SU-DHL-6 (cell line): Measurements from ENCODE around the gene LHFPL6.

Source experiments
- H2AFZ ChIP-seq: fragments of 200-600 bp; sonication (generic); 2 replicates; pipeline ENCODE4 v1.6.1; 2014; ENCODE audit warnings: low read depth, mild to moderate bottlenecking, moderate library complexity, mixed read lengths, antibody characterized with exemption, low read length; ENCODE audit not compliant: severe bottlenecking
- H3F3A ChIP-seq: fragments of 200-600 bp; shearing (Covaris generic); 2 replicates; pipeline ENCODE4 v1.6.0; 2016; ENCODE audit warnings: antibody characterized with exemption, mild to moderate bottlenecking; ENCODE audit not compliant: insufficient read depth
- H3K27ac ChIP-seq: fragments of 200-600 bp; sonication (generic); 2 replicates; pipeline ENCODE4 v1.5.1; 2016; ENCODE audit warnings: low read depth, mild to moderate bottlenecking, low read length, moderate library complexity, mixed read lengths
- H3K27me3 ChIP-seq: fragments of 200-600 bp; sonication (generic), shearing (Covaris generic); 2 replicates; pipeline ENCODE4 v1.6.0; 2014; ENCODE audit warnings: mild to moderate bottlenecking, low read length
- H3K36me3 ChIP-seq: fragments of 200-600 bp; sonication (generic); 2 replicates; pipeline ENCODE4 v1.6.1; 2014; ENCODE audit warnings: mild to moderate bottlenecking, low read length, mixed read lengths
- H3K4me2 ChIP-seq: fragments of 300-600, 200-600 bp; shearing (Covaris generic), sonication (generic); 2 replicates; pipeline ENCODE4 v1.6.0; 2014; ENCODE audit warnings: low read length, low read depth, mild to moderate bottlenecking; ENCODE audit not compliant: poor library complexity, severe bottlenecking
- H3K4me3 ChIP-seq: fragments of 200-600 bp; sonication (generic); 2 replicates; pipeline ENCODE4 v1.5.1; 2014; ENCODE audit warnings: antibody characterized with exemption, low read length, mild to moderate bottlenecking, mixed read lengths; ENCODE audit not compliant: insufficient read depth, poor library complexity, severe bottlenecking
- H3K79me2 ChIP-seq: fragments of 200-600 bp; sonication (generic); 2 replicates; pipeline ENCODE4 v1.6.1; 2014; ENCODE audit warnings: mild to moderate bottlenecking, low read length, moderate library complexity; ENCODE audit not compliant: insufficient read depth
- H3K9ac ChIP-seq: fragments of 200-600 bp; sonication (generic); 2 replicates; pipeline ENCODE4 v1.7.0; 2014; ENCODE audit warnings: mild to moderate bottlenecking, low read length
- H3K9me2 ChIP-seq: fragments of 200-600 bp; sonication (generic); replicated peaks from 2 replicates; pipeline ENCODE4 v1.6.1; 2014; ENCODE audit warnings: low read length; ENCODE audit not compliant: insufficient read depth
- H3K9me3 ChIP-seq: fragments of 200-600 bp; sonication (generic); 2 replicates; pipeline ENCODE4 v1.6.1; 2014; ENCODE audit warnings: low read length, mixed read lengths; ENCODE audit not compliant: insufficient read depth
- H4K20me1 ChIP-seq: fragments of 200-600 bp; sonication (generic); 2 replicates; pipeline ENCODE4 v1.6.1; 2014; ENCODE audit warnings: low read depth, mild to moderate bottlenecking, antibody characterized with exemption, low read length, moderate library complexity, mixed read lengths
- EZH2phosphoT487 ChIP-seq: fragments of 200-600 bp; sonication (generic), shearing (Covaris generic); conservative IDR thresholded peaks from 2 replicates; pipeline ENCODE4 v1.6.1; 2018; ENCODE audit warnings: mild to moderate bottlenecking, antibody characterized with exemption, low read length, moderate library complexity, mixed read lengths
- TF ChIP-seq, protein P1 (sequence below): fragments of 200-600 bp; sonication (generic); IDR thresholded peaks from one replicate; pipeline ENCODE4 v1.5.1; 2017; ENCODE audit warnings: antibody characterized with exemption, mild to moderate bottlenecking, low read length, moderate library complexity; ENCODE audit not compliant: insufficient read depth, poor library complexity, severe bottlenecking

The LHFPL6 gene

DNA sequence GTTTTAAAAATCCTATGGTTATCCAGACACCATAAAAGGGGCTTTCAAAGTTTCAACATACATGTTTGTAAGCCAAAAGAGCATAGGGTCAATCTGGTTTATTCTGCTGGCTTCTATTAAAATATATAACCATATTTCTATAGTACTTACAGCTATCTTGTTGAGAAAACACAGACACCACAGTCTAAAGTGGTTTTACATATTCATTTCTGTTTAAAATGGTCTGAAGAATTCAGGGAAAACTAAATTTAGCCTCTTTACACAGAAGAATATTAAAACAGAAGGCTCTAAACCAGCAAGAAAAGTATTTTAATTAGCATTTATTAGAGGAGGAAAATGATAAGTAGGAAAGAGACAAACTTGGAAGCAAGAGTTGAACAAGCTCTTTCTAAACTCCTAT lies 203.9 kb downstream of the LHFPL6 start:
- Histone ChIP-seq H3K9ac (no peak overlapping the region), H3K36me3 (no peaks in the 10 kb centered on the region), H3K9me2 (no peaks in the 10 kb centered on the region), H3K4me2 (no peak overlapping the region), H3F3A (no peaks in the 10 kb centered on the region), H2AFZ (no peak overlapping the region), H3K27me3 (no peaks in the 10 kb centered on the region), H3K4me3 (no peak overlapping the region), H3K9me3 (no peaks in the 10 kb centered on the region), H4K20me1 (no peaks in the 10 kb centered on the region), H3K27ac (no peak overlapping the region), H3K79me2 (no peaks in the 10 kb centered on the region)
- TF ChIP-seq, protein P1, sequence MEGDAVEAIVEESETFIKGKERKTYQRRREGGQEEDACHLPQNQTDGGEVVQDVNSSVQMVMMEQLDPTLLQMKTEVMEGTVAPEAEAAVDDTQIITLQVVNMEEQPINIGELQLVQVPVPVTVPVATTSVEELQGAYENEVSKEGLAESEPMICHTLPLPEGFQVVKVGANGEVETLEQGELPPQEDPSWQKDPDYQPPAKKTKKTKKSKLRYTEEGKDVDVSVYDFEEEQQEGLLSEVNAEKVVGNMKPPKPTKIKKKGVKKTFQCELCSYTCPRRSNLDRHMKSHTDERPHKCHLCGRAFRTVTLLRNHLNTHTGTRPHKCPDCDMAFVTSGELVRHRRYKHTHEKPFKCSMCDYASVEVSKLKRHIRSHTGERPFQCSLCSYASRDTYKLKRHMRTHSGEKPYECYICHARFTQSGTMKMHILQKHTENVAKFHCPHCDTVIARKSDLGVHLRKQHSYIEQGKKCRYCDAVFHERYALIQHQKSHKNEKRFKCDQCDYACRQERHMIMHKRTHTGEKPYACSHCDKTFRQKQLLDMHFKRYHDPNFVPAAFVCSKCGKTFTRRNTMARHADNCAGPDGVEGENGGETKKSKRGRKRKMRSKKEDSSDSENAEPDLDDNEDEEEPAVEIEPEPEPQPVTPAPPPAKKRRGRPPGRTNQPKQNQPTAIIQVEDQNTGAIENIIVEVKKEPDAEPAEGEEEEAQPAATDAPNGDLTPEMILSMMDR, result no peak
- TF ChIP-seq EZH2phosphoT487, result no peak

DNA sequence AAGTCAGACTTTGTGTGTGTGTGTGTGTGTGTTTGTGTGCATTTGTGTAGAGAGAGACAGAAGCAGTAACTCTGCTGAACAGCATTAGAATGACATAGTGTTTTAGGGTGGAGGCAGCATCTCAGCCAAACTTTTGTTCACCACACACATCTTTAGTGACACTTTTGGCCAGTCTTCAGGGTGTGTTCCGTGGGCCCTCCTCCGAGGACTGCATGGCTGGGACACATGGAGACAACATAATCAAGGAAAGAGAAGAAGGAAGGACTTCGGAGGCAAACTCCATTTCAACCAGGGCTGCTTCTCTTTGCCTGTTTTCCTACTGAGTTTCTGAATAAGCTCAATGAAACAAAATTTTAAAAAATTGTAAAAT lies 205.1 kb downstream of the LHFPL6 start:
- TF ChIP-seq, protein P1, result no peak
- Histone ChIP-seq H4K20me1 (no peaks in the 10 kb centered on the region), H2AFZ (no peak overlapping the region), H3K9ac (no peak overlapping the region), H3K27ac (no peak overlapping the region), H3K27me3 (no peaks in the 10 kb centered on the region), H3K4me2 (no peak overlapping the region), H3K9me2 (no peaks in the 10 kb centered on the region), H3K79me2 (no peaks in the 10 kb centered on the region), H3K36me3 (no peaks in the 10 kb centered on the region), H3K4me3 (no peak overlapping the region), H3K9me3 (no peaks in the 10 kb centered on the region), H3F3A (no peaks in the 10 kb centered on the region)

DNA sequence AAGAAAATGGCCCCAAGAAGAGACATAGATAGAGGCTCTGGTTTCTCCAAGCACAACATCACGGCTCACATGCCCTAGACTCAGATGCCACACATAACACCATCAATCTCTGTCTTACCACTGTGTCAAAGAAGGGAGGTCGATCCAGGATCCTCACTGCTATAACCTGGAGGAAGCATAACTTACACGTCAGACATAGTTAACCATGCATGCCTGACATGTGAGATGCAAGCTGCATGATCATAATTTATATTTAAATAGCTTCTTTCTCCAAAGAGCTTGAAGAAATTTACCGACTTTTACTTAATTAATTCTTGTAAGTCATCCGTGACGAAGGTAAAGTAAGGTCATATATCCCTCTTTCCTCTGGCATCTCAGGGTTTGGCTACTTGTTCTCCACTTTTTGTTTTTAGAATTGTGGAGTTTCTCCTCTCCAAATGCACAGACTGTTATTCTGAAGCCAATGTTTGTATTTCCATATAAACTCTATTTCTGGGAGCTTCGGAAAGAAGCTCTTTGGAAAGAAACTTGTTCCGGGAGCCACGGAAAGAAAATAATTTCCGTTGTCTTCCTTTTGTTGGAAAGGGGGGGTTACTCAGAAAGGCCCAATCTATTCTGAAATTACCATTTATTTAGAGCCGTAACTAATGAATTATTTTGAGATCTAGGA lies 205.6 kb downstream of the LHFPL6 start:
- H3K36me3 ChIP-seq, result no peaks in the 10 kb centered on the region
- no peak overlapping the region for H3K27ac ChIP-seq
- H3K9ac ChIP-seq, result no peak overlapping the region
- no peaks in the 10 kb centered on the region for H3K79me2 ChIP-seq
- no peaks in the 10 kb centered on the region for H3F3A ChIP-seq
- H3K9me3 ChIP-seq, result no peaks in the 10 kb centered on the region
- H4K20me1 ChIP-seq, result no peaks in the 10 kb centered on the region
- H2AFZ ChIP-seq, result no peak overlapping the region
- no peak for TF ChIP-seq EZH2phosphoT487
- TF ChIP-seq, protein P1, result no peak
- H3K4me2 ChIP-seq, result no peak overlapping the region
- H3K9me2 ChIP-seq, result no peaks in the 10 kb centered on the region
- no peak overlapping the region for H3K4me3 ChIP-seq
- H3K27me3 ChIP-seq, result no peaks in the 10 kb centered on the region
